GM12891 (cell line): ENCODE measurements around the gene ANXA7.

Source experiments
- PAX5 ChIP-seq: IDR thresholded peaks from 2 replicates; pipeline ENCODE4 v1.6.1; 2011; ENCODE audit warnings: low read length, moderate library complexity, mild to moderate bottlenecking; ENCODE audit not compliant: insufficient read depth, severe bottlenecking
- POLR2A ChIP-seq: IDR thresholded peaks from 2 replicates; pipeline ENCODE4 v1.6.1; 2011; ENCODE audit warnings: low read depth, low read length, control low read depth
- POLR2AphosphoS5 ChIP-seq: IDR thresholded peaks from 2 replicates; pipeline ENCODE4 v1.6.1; 2011; ENCODE audit warnings: low read depth, low read length, control low read depth
- POU2F2 ChIP-seq: IDR thresholded peaks from 2 replicates; pipeline ENCODE4 v1.6.1; 2011; ENCODE audit warnings: low read depth, mild to moderate bottlenecking, control low read depth, low read length, moderate library complexity
- SPI1 ChIP-seq: IDR thresholded peaks from 2 replicates; pipeline ENCODE4 v1.6.1; 2011; ENCODE audit warnings: low read depth, low read length, control low read depth
- TAF1 ChIP-seq: IDR thresholded peaks from 2 replicates; pipeline ENCODE4 v1.6.1; 2011; ENCODE audit warnings: low read depth, low read length, control low read depth

GRCh38 chr10:73423309-73423708, 9.5 kb upstream of the ANXA7 start:
- no peak for TF ChIP-seq POLR2A
- no peak for TF ChIP-seq POLR2AphosphoS5
- no peak for TF ChIP-seq TAF1
- no peak for TF ChIP-seq SPI1
- TF ChIP-seq PAX5, result no peak
- TF ChIP-seq POU2F2, result no peak
